HPDE6-E6E7 (cell line): ENCODE data around the gene TMED9.
"Not testable (repeated sequence)": the region's sequence is repeated elsewhere in the genome, so short reads cannot be mapped to it uniquely, and the experiment has no call there.

Experiments used
- DNase-seq: peaks from one replicate; pipeline ENCODE4 v3.0.0; 2011; ENCODE audit warnings: missing footprints; ENCODE audit errors: extremely low spot score

TMED9 gene

GRCh38 chr5:177606071-177607051 is 14.4 kb downstream of the TMED9 start:
- DNase-seq = no peak

GRCh38 chr5:177607115-177607451 is 15.1 kb downstream of the TMED9 start:
- no peak for DNase-seq

GRCh38 chr5:177607452-177608192 is 15.6 kb downstream of the TMED9 start:
- peak; percentile 92 for DNase-seq

GRCh38 chr5:177608243-177609075 is 16.5 kb downstream of the TMED9 start:
- no peak for DNase-seq

- no peak for DNase-seq
Observed at GRCh38 chr5:177609076-177610059, 17.4 kb downstream of the TMED9 start.

GRCh38 chr5:177610131-177610769 is 18.2 kb downstream of the TMED9 start:
- no peak for DNase-seq

GRCh38 chr5:177610770-177611445 is 18.9 kb downstream of the TMED9 start:
- DNase-seq = no peak

- no peak for DNase-seq
Observed at GRCh38 chr5:177611446-177612214, 19.6 kb downstream of the TMED9 start.

GRCh38 chr5:177612215-177612673 is 20.2 kb downstream of the TMED9 start:
- no peak for DNase-seq

GRCh38 chr5:177620560-177620959 is 28.6 kb downstream of the TMED9 start:
- DNase-seq = no peak

GRCh38 chr5:177624172-177624571 is 32.2 kb downstream of the TMED9 start:
- DNase-seq = not testable (repeated sequence)

GRCh38 chr5:177630186-177630585 is 38.2 kb downstream of the TMED9 start:
- DNase-seq = not testable (repeated sequence)

- DNase-seq = not testable (repeated sequence)
Observed at GRCh38 chr5:177634912-177635311, 42.9 kb downstream of the TMED9 start.

GRCh38 chr5:177645462-177645861 is 53.5 kb downstream of the TMED9 start:
- DNase-seq = not testable (repeated sequence)
